ENCODE results near the gene TM4SF20.

DNA sequence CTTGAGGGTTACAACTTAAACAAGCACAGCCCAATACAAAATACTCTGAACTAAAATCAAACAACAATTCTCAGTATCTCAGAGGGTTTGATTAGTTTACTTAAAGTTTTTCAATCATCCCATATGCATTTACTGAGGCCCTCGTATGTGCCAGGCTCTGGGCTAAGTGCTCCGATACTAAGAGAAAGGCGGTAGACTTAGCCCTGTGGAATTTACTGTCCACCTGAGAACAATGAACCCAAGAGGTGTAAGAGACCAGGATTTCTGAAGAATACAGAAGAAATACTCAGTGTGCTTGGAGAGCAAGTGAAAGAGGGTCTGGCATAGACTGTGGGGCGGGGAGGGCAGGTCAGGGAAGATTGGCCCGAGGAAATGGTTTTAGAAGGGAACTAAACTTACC is 33.8 kb upstream of the TM4SF20 start:
- TF ChIP-seq CTCF (IDR thresholded peaks at IDR 0.05) (no peak), POLR2A (IDR thresholded peaks at IDR 0.05) (no peak)
